HG03575 (cell line): Measurements from ENCODE around the gene SCYL1.
"Not testable (repeated sequence)": the region's sequence is repeated elsewhere in the genome, so short reads cannot be mapped to it uniquely, and the experiment has no call there.

Source experiments
- ATAC-seq: cut with Tn5 transposase; IDR thresholded peaks from one replicate; pipeline ENCODE4 v1.9.1; 2021; ENCODE audit not compliant: unreplicated experiment, insufficient number of reproducible peaks, low FRiP score; ENCODE audit errors: extremely low read depth

Gene SCYL1

GRCh38 chr11:65559951-65560537, 35.2 kb downstream of the SCYL1 start:
- ATAC-seq, result no peak

- ATAC-seq, result no peak
Observed at GRCh38 chr11:65560555-65561418, 35.9 kb downstream of the SCYL1 start.

- ATAC-seq, result no peak
Observed at GRCh38 chr11:65562020-65562419, 37.1 kb downstream of the SCYL1 start.

GRCh38 chr11:65562788-65563187, 37.9 kb downstream of the SCYL1 start:
- ATAC-seq, result no peak

GRCh38 chr11:65563601-65564000, 38.7 kb downstream of the SCYL1 start:
- ATAC-seq, result no peak

GRCh38 chr11:65564879-65565559, 40.1 kb downstream of the SCYL1 start:
- not testable (repeated sequence) for ATAC-seq

GRCh38 chr11:65565624-65566453, 41.0 kb downstream of the SCYL1 start:
- ATAC-seq, result no peak

GRCh38 chr11:65569164-65569972, 44.5 kb downstream of the SCYL1 start:
- no peak for ATAC-seq

GRCh38 chr11:65569973-65570918, 45.4 kb downstream of the SCYL1 start, which contains the start of gene ZNRD2:
TSS of gene ZNRD2 (plus strand) at chr11:65570477. CDS start at chr11:65570492, 15 bp downstream.
- ATAC-seq, result peak; percentile 33

GRCh38 chr11:65571420-65571819, 46.5 kb downstream of the SCYL1 start:
- no peak for ATAC-seq

- ATAC-seq, result no peak
Observed at GRCh38 chr11:65571940-65572339, 47.1 kb downstream of the SCYL1 start.

- no peak for ATAC-seq
Observed at GRCh38 chr11:65572356-65573051, 47.6 kb downstream of the SCYL1 start, which contains the start of gene FAM89B. TSS of gene FAM89B (plus strand) at chr11:65572538. CDS start at chr11:65572670, 132 bp downstream.

GRCh38 chr11:65573391-65574079, 48.7 kb downstream of the SCYL1 start:
- ATAC-seq, result no peak

- no peak for ATAC-seq
Observed at GRCh38 chr11:65574109-65574810, 49.4 kb downstream of the SCYL1 start.

- no peak for ATAC-seq
Observed at GRCh38 chr11:65574811-65575567, 50.1 kb downstream of the SCYL1 start.
